ENCODE measurements around the gene SLC40A1.

SLC40A1 gene

DNA sequence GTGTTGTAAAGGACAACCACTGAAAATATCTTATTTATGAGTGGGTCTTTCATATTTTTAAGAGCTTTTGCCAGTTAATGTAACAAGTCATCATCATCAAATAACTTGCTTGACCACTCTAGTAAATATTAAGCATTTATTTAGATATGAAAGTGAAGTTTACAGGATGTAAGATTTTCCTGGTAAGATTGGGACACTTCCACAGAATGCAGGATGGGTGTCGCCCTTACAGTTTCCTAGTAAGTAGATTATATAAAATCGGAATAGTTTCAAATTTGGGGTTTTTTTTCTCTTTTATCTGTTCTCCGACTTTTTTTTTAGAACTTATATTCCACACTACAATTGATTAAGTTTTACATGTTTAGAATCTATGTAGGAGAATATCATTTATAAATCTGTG is 14.8 kb upstream of the SLC40A1 start:
- DNase-seq, result no peak

DNA sequence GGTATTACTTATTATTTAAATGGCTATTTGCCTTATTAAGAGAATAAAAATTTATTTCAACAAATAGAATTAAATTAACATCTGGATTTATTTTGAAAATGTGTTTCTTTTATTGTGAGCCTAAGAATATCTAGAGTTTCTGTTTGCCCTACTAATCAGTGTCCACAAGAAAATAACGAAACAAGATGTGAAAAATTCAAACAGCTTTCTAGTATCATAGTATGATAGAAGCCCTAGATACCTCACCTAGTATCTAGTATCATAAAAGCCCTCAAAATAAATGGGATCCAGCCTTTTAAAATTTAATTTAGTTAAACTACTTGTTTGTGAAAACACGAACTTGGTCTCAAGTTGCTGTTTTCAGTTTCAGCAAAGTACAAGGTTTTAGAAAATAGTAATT is 13.7 kb upstream of the SLC40A1 start:
- no peak for DNase-seq

- DNase-seq, result no peak
Measured at GRCh38 chr2:189593115-189593514, 12.5 kb upstream of the SLC40A1 start.

GRCh38 chr2:189592353-189592984 is 11.9 kb upstream of the SLC40A1 start:
- DNase-seq, result no peak

- no peak for DNase-seq
Measured at GRCh38 chr2:189587780-189588179, 7.2 kb upstream of the SLC40A1 start.

DNA sequence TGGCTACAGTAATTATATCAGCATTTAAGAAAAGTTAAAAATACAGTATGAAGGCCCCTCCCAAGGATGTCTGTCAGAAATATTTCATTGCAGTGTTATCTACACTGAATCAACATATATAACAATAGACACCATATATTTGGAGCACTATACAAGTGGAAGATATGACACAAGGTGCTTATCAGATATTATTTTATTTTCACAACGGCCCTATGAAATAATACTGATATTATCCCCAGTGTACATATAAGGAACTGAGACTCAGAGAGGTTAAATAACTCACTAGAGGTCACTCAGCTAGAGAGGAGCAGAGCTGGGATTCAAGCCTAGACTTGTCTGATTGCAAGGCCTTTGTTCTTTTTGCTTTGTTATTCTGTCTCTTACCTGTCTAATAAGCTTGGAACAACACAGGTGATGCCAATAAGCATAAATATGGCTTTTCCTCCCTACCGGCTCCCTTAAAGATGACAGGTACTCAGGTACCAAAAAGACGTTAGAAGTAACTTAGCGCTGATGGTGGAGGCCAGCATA is 4.7 kb upstream of the SLC40A1 start:
- DNase-seq, result no peak

DNA sequence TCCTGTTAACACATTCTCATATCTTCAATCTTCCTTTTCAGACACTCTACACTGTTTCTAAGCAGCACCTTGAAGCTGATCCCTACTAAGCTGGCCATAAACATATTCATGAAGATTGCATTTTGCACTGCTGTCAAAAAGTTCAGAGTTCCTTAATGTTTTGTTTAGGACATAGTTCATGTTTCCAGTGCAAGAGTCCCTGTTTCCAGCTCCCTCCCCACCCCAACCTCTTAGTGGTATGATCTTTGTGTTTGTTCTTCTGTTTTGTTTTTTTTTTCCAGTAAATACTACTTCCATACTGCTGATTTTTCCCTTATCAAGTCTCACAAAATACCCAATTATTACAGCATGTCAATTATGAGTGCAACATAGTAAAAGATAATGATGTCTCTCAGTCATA is 4.1 kb upstream of the SLC40A1 start:
- DNase-seq, result no peak

GRCh38 chr2:189583227-189584198 is 2.9 kb upstream of the SLC40A1 start:
- no peak for DNase-seq

- no peak for DNase-seq
Measured at GRCh38 chr2:189582809-189583192, 2.2 kb upstream of the SLC40A1 start.

DNA sequence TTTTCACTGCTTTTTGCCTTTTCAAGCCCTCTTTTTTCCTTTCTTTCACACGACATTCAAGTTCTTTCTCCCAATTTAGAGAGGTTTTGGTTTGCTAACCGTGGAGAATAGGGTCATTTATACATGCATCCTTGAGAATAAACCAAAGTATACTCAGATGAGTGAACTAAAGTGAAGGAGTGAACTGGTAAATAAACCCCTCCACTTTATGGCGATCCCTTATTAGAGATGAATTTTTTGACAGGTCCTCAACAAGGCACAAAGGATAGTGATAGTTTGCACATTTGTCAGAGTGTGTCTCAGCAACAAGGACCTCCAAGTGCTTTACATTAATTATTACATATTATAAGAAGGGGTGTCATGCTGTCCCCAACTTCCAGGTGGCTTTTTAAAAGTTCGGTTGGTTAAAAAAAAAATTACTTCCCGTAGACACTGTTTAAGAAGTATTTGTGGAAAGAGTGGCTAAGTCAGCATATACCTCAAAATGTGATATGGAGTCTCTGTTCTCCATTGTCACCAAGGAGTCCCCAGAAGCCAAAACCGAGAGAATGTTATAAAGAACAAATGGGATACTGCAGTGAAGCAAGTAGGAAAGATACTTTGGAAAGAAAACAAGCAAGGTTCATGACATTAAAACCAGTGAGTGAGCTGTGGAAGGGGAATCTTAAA is 1.7 kb upstream of the SLC40A1 start:
- DNase-seq, result no peak

DNA sequence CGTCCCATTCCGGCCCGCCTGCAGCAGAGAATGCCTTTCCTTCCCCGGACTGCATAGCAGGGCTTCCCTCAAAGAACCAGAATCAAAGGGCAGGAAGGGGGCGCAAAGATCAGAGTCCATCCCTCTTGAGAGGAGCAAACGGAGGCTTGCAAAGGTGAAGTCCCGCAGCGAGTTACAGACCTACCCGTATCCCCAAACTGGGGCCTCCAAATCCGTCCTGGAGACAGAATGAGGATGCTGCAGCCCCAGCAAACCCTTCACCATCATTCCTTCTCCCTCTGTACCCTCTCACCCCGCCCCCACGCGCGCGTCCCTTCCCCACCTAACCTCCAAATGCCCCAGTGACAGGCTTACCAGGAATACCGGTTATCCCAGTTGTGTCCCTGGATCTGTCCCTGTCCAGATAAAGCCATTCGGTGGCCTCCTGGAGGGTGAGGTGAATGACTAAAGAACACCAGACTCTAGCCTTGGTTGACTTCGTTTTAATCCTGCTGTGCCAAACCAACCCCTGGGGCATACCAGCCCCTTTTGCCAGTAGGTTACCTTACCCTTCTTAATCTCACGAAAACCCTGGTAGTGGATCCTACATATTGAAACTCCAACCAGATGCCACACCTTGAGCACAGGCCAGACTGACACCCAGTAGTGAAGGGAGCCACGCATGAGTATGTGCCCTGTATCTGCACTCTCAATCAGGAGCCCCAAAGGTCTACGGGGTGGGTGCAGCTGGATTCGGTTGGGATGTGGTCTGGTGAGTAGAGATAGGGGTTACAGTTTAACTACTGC is 961 bp upstream of the SLC40A1 start:
- DNase-seq, result no peak

- no peak for DNase-seq
Measured at GRCh38 chr2:189580241-189580651, 340 bp downstream of the SLC40A1 start.

DNA sequence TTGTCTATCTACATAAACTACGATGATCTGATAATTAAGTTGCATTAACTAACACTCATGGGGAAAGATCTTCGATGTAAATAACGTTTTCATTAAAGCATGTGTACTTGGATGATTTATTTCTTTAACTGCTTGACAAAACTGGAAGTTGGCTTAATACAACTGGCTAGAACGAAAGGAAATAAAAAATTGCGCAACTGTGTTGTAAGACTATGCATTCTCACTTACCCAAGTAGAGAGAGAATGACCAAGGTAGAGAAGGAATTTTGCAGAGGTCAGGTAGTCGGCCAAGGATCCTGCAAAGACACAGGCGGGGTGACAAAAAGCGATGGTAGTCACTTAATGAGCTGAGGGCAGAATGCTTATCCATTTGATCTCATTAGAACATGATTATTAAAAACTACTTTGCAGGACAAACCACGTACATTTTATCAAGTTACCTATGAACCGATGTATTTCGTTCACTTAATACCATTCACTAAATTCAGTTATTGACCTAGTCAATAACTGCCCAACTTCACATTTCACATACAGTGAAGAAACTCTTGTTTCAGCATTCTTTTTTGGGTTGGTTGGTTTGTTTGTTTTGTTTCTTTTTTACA is 900 bp downstream of the SLC40A1 start:
- no peak for DNase-seq

GRCh38 chr2:189578272-189578950 is 2.2 kb downstream of the SLC40A1 start:
- DNase-seq, result no peak

- no peak for DNase-seq
Measured at GRCh38 chr2:189577121-189577520, 3.5 kb downstream of the SLC40A1 start.

DNA sequence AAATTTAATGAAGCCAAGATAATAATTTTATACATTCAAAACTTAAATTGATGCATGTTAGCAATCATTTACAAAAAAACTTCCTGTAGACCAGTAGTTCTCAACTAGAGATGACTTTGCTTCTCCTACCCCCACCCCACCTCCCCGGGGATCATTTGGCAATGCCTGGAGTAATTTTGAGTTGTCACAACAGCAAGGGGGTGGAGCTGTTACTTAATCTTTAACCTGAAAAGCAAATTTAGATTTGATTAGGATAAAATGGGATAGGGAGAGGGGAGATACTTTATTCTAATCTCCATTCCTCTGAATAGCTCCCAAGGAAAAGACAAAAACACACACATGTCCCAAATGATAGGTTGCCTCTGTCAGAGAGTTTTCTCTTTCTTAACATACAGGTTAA is 4.2 kb downstream of the SLC40A1 start:
- DNase-seq, result no peak

DNA sequence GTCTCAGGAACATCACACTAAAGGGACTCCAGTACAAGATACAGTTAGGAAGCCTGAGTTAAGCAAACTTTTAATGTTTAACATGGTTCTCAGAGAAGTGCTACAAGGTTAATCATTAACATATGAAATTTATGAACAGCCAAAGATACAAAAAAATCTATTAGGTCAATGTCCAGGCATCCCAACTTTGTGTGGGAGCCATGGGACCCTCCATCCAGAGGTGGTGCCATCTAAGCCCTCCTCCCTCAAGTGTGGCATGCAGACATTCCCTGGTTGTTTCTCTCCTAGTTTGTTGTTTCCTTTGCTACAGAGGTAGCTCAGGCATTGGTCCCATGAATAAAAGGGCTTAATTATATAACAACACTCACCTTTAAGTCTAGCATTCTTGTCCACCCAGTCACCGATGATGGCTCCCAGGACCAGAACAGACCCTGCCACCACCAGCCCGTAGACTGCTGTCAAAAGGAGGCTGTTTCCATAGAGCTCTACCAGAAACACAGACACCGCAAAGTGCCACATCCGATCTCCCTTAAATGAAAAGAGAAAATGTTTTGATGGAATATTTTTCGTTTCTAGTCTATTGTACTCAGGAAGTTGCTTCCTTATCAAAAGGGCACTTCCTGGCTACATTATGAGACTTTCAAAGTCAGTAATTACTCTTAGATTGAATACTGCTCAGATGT is 5.7 kb downstream of the SLC40A1 start:
- DNase-seq, result no peak

- no peak for DNase-seq
Measured at GRCh38 chr2:189570570-189571031, 10.0 kb downstream of the SLC40A1 start.

GRCh38 chr2:189569295-189569910 is 11.2 kb downstream of the SLC40A1 start:
- no peak for DNase-seq

GRCh38 chr2:189566046-189566445 is 14.5 kb downstream of the SLC40A1 start:
- DNase-seq, result no peak
